Lower leg skin (tissue), 4 donors: ENCODE measurements around the gene KRTAP15-1. TPM values are rescaled to one million over a fixed set of nuclear protein-coding genes. Genes with fewer than 3 reads are reported as not detected.

ENCODE experiments used
- DNase-seq, 2 donors: peaks; one replicate each; pipeline ENCODE4 v3.0.0-alpha.2; 2019; ENCODE audit warnings: low spot score in 2 of 2
- H3K4me3 ChIP-seq: fragments of 200-600 bp; sonication (generic); 2 replicates; pipeline ENCODE4 v1.5.1; 2017; ENCODE audit warnings: mild to moderate bottlenecking, low read depth; ENCODE audit not compliant: poor library complexity, severe bottlenecking
- CTCF ChIP-seq, 3 donors: fragments of 450-650 bp; IDR thresholded peaks; one replicate each; pipeline ENCODE4 v1.5.1; 2016; ENCODE audit warnings: antibody characterized with exemption in 3 of 3, mild to moderate bottlenecking in 3 of 3, moderate library complexity in 2 of 3
- POLR2A ChIP-seq, 2 donors: fragments of 450-650 bp; IDR thresholded peaks; one replicate each; pipeline ENCODE4 v1.6.1; 2016 to 2017; ENCODE audit warnings: antibody characterized with exemption in 2 of 2, mild to moderate bottlenecking in 1 of 2, moderate library complexity in 1 of 2
- WGBS, 2 donors: methylation state at CpG; one replicate each; pipeline ENCODE4 v1.1.5; 2018; 5-methylcytosine and 5-hydroxymethylcytosine counted together
- intact Hi-C: fragments of 100-400 bp; cut with DNase I; formaldehyde crosslinking; loops from one replicate; pipeline ENCODE4 v1.15.0; 2023; ENCODE audit warnings: low total_unique reads
- total RNA-seq, 4 donors: library from RNA; depleted of rRNA; stranded (reverse); fragments of >200 nt; gene quantifications; one replicate each; pipeline ENCODE4 v1.1.0, GENCODE V29; 2016

Gene KRTAP15-1
- not detected for total RNA-seq

GRCh38 chr21:30439975-30440374 is at the start of gene KRTAP15-1:
Gene KRTAP15-1 (plus strand): TSS chr21:30440275. CDS start chr21:30440328, 53 bp downstream.
- 93% methylated on average over 5 of the region's 5 CpGs for WGBS, 2 donors
- no peak for DNase-seq
- H3K4me3 ChIP-seq = no peak within 1 kb of the TSS
- no peak for TF ChIP-seq CTCF (IDR thresholded peaks at IDR 0.05)
- no peak for TF ChIP-seq POLR2A (IDR thresholded peaks at IDR 0.05)
- intact Hi-C loops = no loop called here

GRCh38 chr21:30391492-30392025 is 48.5 kb upstream of the KRTAP15-1 start:
- no peak overlapping the region for H3K4me3 ChIP-seq
- no peak for TF ChIP-seq CTCF (IDR thresholded peaks at IDR 0.05)
- TF ChIP-seq POLR2A (IDR thresholded peaks at IDR 0.05) = no peak
- intact Hi-C loops = no loop called here
- WGBS, 2 donors = 21 to 35% methylated on average over 2 of the region's 2 CpGs
- DNase-seq = no peak

- TF ChIP-seq POLR2A (IDR thresholded peaks at IDR 0.05) = no peak
- TF ChIP-seq CTCF (IDR thresholded peaks at IDR 0.05) = no peak
- intact Hi-C loops = no loop called here
- DNase-seq = no peak
- WGBS, 2 donors = 57 to 62% methylated on average over 4 of the region's 4 CpGs
- H3K4me3 ChIP-seq = no peak within 1 kb of the TSS
Observed at GRCh38 chr21:30395731-30396130, 44.3 kb upstream of the KRTAP15-1 start, which contains the start of gene KRTAP13-1. Gene KRTAP13-1 (plus strand): TSS chr21:30396031. CDS start chr21:30396087, 56 bp downstream.

- no peak for DNase-seq
- H3K4me3 ChIP-seq = no peak overlapping the region
- intact Hi-C loops = no loop called here
- 39 to 46% methylated on average over 11 to 14 of the region's 14 CpGs for WGBS, 2 donors
- no peak for TF ChIP-seq POLR2A (IDR thresholded peaks at IDR 0.05)
- no peak for TF ChIP-seq CTCF (IDR thresholded peaks at IDR 0.05)
Observed at GRCh38 chr21:30408782-30409494, 31.1 kb upstream of the KRTAP15-1 start.

- intact Hi-C loops = no loop called here
- DNase-seq = no peak
- WGBS, 2 donors = 77 to 88% methylated on average over 5 of the region's 5 CpGs
- TF ChIP-seq CTCF (IDR thresholded peaks at IDR 0.05) = no peak
- TF ChIP-seq POLR2A (IDR thresholded peaks at IDR 0.05) = no peak
- H3K4me3 ChIP-seq = no peak overlapping the region
Observed at GRCh38 chr21:30415993-30416392, 24.1 kb upstream of the KRTAP15-1 start.
